Uterus (tissue), 4 donors: ENCODE results near the gene PLCL2. TPM values are rescaled to one million over a fixed set of nuclear protein-coding genes. Genes with fewer than 3 reads are reported as not detected.
"Not testable (repeated sequence)": the region's sequence is repeated elsewhere in the genome, so short reads cannot be mapped to it uniquely, and the experiment has no call there.

Experiments used
- DNase-seq, 2 donors: peaks; one replicate each; pipeline ENCODE4 v3.0.0-alpha.2; 2019 to 2020
- H3K27ac ChIP-seq, 2 donors: fragments of 200-600 bp; sonication (generic); 1 replicate in 1 of 2; 2 replicates in 1 of 2; pipeline ENCODE4 v1.5.1; 2016 to 2018
- H3K27me3 ChIP-seq, 2 donors: fragments of 200-600 bp; sonication (generic); one replicate each; pipeline ENCODE4 v1.5.1; 2018 to 2019; ENCODE audit warnings: control low read depth in 1 of 2
- H3K36me3 ChIP-seq, 2 donors: fragments of 200-600 bp; sonication (generic); one replicate each; pipeline ENCODE4 v1.5.1; 2019; ENCODE audit warnings: control low read depth in 1 of 2
- H3K4me1 ChIP-seq, 2 donors: fragments of 200-600 bp; sonication (generic); one replicate each; pipeline ENCODE4 v1.5.1; 2018 to 2019; ENCODE audit warnings: control low read depth in 1 of 2
- H3K4me3 ChIP-seq, 2 donors: fragments of 200-600 bp; sonication (generic); 1 replicate in 1 of 2; 2 replicates in 1 of 2; pipeline ENCODE4 v1.5.1; 2018 to 2019; ENCODE audit warnings: mild to moderate bottlenecking in 1 of 2
- H3K9me3 ChIP-seq, 2 donors: fragments of 200-600 bp; sonication (generic); one replicate each; pipeline ENCODE4 v1.5.1; 2019; ENCODE audit warnings: control low read depth in 1 of 2
- CTCF ChIP-seq, 4 experiments: fragments of 200-600 bp in 2 of 4; fragments of 450-650 bp in 2 of 4; sonication (generic) in 2 of 4; IDR thresholded peaks; one replicate each; pipeline ENCODE4 v1.5.1; 2016 to 2019; ENCODE audit warnings: antibody characterized with exemption in 4 of 4, mild to moderate bottlenecking in 2 of 4, moderate library complexity in 1 of 4
- POLR2A ChIP-seq, 2 donors: fragments of 450-650 bp; IDR thresholded peaks; one replicate each; pipeline ENCODE4 v1.6.1; 2016; ENCODE audit warnings: antibody characterized with exemption in 2 of 2, mild to moderate bottlenecking in 1 of 2, moderate library complexity in 1 of 2
- intact Hi-C: fragments of 100-400 bp; cut with DNase I; formaldehyde crosslinking; loops from one replicate; pipeline ENCODE4 v1.15.1; 2023; ENCODE audit warnings: low total_unique reads
- total RNA-seq, 4 donors: library from RNA; depleted of rRNA in 3 of 4; stranded (reverse); fragments of >200 nt in 3 of 4; gene quantifications; one replicate each; pipeline versions ENCODE4 v1.1.0 to v1.2.4, GENCODE V29; 2014 to 2023
- donor health status: DM: yes; HTN: yes; CAD: no.

PLCL2 gene
- total RNA-seq, 4 donors from 2014 or later, result 9.7 to 63.0 (median 19.5) TPM

DNA sequence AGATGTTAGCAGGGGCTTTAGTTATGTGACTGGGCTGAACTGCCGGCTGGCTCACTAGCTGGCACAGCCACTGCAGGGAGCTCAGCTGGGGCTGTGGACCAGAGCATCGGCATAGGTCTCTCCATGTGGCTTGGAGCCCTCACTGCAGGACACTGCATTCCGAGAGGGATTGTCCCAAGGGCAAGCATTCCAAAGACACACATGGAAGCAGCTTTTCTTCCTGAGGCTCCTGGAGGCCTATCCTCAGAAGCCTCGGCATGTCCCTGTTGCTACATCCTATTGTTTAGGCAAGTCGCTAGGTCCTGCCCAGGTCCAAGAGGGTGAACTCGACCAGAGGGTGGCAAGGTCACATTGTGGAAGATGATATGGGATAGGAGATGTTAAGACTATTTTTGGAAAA is 209.8 kb downstream of the PLCL2 start:
- DNase-seq, result no peak
- Histone ChIP-seq H3K9me3 (no peaks in the 10 kb centered on the region), H3K27me3 (no peaks in the 10 kb centered on the region), H3K4me1 (peaks cover 0 to 2% of the 10 kb centered on the region in 2 donors), H3K36me3 (no peaks in the 10 kb centered on the region), H3K4me3 (no peak overlapping the region), H3K27ac (no peak overlapping the region)
- intact Hi-C loops, result no loop called here
- no peak for TF ChIP-seq POLR2A (IDR thresholded peaks at IDR 0.05)
- TF ChIP-seq CTCF (IDR thresholded peaks at IDR 0.05), result no peak

GRCh38 chr3:17103579-17103978 is 218.8 kb downstream of the PLCL2 start:
- Histone ChIP-seq H3K9me3 (no peaks in the 10 kb centered on the region), H3K27ac (no peak overlapping the region), H3K4me1 (no peaks in the 10 kb centered on the region), H3K4me3 (no peak overlapping the region), H3K27me3 (no peaks in the 10 kb centered on the region), H3K36me3 (no peaks in the 10 kb centered on the region)
- intact Hi-C loops, result no loop called here
- no peak for DNase-seq
- TF ChIP-seq CTCF (IDR thresholded peaks at IDR 0.05) (no peak), POLR2A (IDR thresholded peaks at IDR 0.05) (no peak)

- H3K27ac ChIP-seq, H3K4me1 ChIP-seq, H3K27me3 ChIP-seq, H3K4me3 ChIP-seq, H3K36me3 ChIP-seq, H3K9me3 ChIP-seq, intact Hi-C loops, DNase-seq: not testable (repeated sequence)
Measured at GRCh38 chr3:17106801-17107200, 222.0 kb downstream of the PLCL2 start.

GRCh38 chr3:17110660-17111396 is 226.1 kb downstream of the PLCL2 start:
- no peak for DNase-seq
- no peaks in the 10 kb centered on the region for H3K9me3 ChIP-seq
- no peaks in the 10 kb centered on the region for H3K27me3 ChIP-seq
- no peak overlapping the region for H3K27ac ChIP-seq
- H3K4me1 ChIP-seq, result no peaks in the 10 kb centered on the region
- TF ChIP-seq POLR2A (IDR thresholded peaks at IDR 0.05) (no peak), CTCF (IDR thresholded peaks at IDR 0.05) (no peak)
- intact Hi-C loops, result no loop called here
- H3K36me3 ChIP-seq, result no peaks in the 10 kb centered on the region
- no peak overlapping the region for H3K4me3 ChIP-seq

GRCh38 chr3:17111586-17111985 is 226.8 kb downstream of the PLCL2 start:
- no peak for TF ChIP-seq POLR2A (IDR thresholded peaks at IDR 0.05)
- TF ChIP-seq CTCF (IDR thresholded peaks at IDR 0.05), result no peak
- H3K27me3 ChIP-seq, result no peaks in the 10 kb centered on the region
- DNase-seq, result no peak
- no peaks in the 10 kb centered on the region for H3K9me3 ChIP-seq
- intact Hi-C loops, result no loop called here
- no peaks in the 10 kb centered on the region for H3K4me1 ChIP-seq
- no peak overlapping the region for H3K27ac ChIP-seq
- no peak overlapping the region for H3K4me3 ChIP-seq
- no peaks in the 10 kb centered on the region for H3K36me3 ChIP-seq

GRCh38 chr3:17115186-17115585 is 230.4 kb downstream of the PLCL2 start:
- TF ChIP-seq CTCF (IDR thresholded peaks at IDR 0.05), result no peak
- TF ChIP-seq POLR2A (IDR thresholded peaks at IDR 0.05), result no peak
- Histone ChIP-seq H3K4me1 (no peaks in the 10 kb centered on the region), H3K27ac (no peak overlapping the region), H3K36me3 (no peaks in the 10 kb centered on the region), H3K4me3 (no peak overlapping the region), H3K27me3 (no peaks in the 10 kb centered on the region), H3K9me3 (no peaks in the 10 kb centered on the region)
- intact Hi-C loops, result no loop called here
- no peak for DNase-seq
